A673 (cell line): Measurements from ENCODE around the gene VWA2. TPM values are rescaled to one million over a fixed set of nuclear protein-coding genes. Genes with fewer than 3 reads are reported as not detected.

Experiments used
- BruUV-seq: library from RNA; stranded (reverse); fragments of 400-500 nt; replicated peaks from 2 replicates; lab custom pipeline; 2021; lab: Mats Ljungman, UMichigan
- CTCF ChIA-PET: fragments of 300-600 bp; sonication (Branson Sonifier 250); formaldehyde crosslinking; loops from one replicate; lab custom pipeline; 2022; ENCODE audit warnings: antibody characterized with exemption; lab: Charles Lee
- POLR2A ChIA-PET: fragments of 300-600 bp; sonication (Branson Sonifier 250); formaldehyde crosslinking; loops from one replicate; lab custom pipeline; 2022; ENCODE audit warnings: antibody characterized with exemption; ENCODE audit not compliant: low non-redundant PET; lab: Charles Lee
- DNase-seq: peaks from one replicate; pipeline ENCODE4 v3.0.0-alpha.2; 2015; ENCODE audit warnings: low spot score
- H3K27ac ChIP-seq: fragments of 200-600 bp; sonication (generic); 2 replicates; pipeline ENCODE4 v1.5.1; 2016; ENCODE audit warnings: mixed run types, low read depth, mild to moderate bottlenecking, mixed read lengths, antibody characterized with exemption, low read length; ENCODE audit not compliant: poor library complexity, severe bottlenecking
- H3K27me3 ChIP-seq: fragments of 200-600 bp; sonication (generic); replicated peaks from 2 replicates; pipeline ENCODE4 v1.6.1; 2017; ENCODE audit warnings: mixed run types, low read depth, mild to moderate bottlenecking, mixed read lengths, antibody characterized with exemption, low read length; ENCODE audit not compliant: insufficient read depth, poor library complexity
- H3K36me3 ChIP-seq: fragments of 200-600 bp; sonication (generic); 2 replicates; pipeline ENCODE4 v1.6.1; 2016; ENCODE audit warnings: mixed run types, mild to moderate bottlenecking, mixed read lengths, antibody characterized with exemption, low read length; ENCODE audit not compliant: insufficient read depth, poor library complexity, severe bottlenecking
- H3K4me1 ChIP-seq: fragments of 200-600 bp; sonication (generic); 2 replicates; pipeline ENCODE4 v1.6.1; 2017; ENCODE audit warnings: mixed run types, mild to moderate bottlenecking, mixed read lengths, antibody characterized with exemption, low read length; ENCODE audit not compliant: insufficient read depth, poor library complexity, severe bottlenecking
- H3K4me3 ChIP-seq: fragments of 200-600 bp; sonication (generic); 2 replicates; pipeline ENCODE4 v1.5.1; 2016; ENCODE audit warnings: low read depth, mixed run types, mild to moderate bottlenecking, mixed read lengths, low read length; ENCODE audit not compliant: poor library complexity, severe bottlenecking
- H3K9me3 ChIP-seq: fragments of 200-600 bp; sonication (generic); 2 replicates; pipeline ENCODE4 v1.6.1; 2016; ENCODE audit warnings: mixed run types, low read depth, mild to moderate bottlenecking, mixed read lengths, antibody characterized with exemption, low read length; ENCODE audit not compliant: poor library complexity, severe bottlenecking
- EZH2 ChIP-seq: fragments of 200-600 bp; sonication (generic); IDR thresholded peaks from 2 replicates; pipeline ENCODE4 v1.6.1; 2017; ENCODE audit warnings: borderline replicate concordance, low read depth, mild to moderate bottlenecking, mixed read lengths, antibody characterized with exemption, low read length; ENCODE audit not compliant: poor library complexity, severe bottlenecking
- intact Hi-C: fragments of 100-400 bp; cut with micrococcal nuclease; formaldehyde crosslinking; loops from one replicate; pipeline ENCODE4 v1.10.0; 2022; ENCODE audit not compliant: unreplicated experiment
- total RNA-seq: library from RNA; stranded (reverse); gene quantifications from 2 replicates; pipeline ENCODE4 v1.2.3, GENCODE V29; 2021
- TF ChIP-seq, protein P1 (sequence below): fragments of 300-800, 200-600 bp; sonication (generic); conservative IDR thresholded peaks from 2 replicates; pipeline ENCODE4 v1.5.1; 2017; ENCODE audit warnings: low read depth, mild to moderate bottlenecking, antibody characterized with exemption, low read length, moderate library complexity, mixed read lengths

VWA2 gene
- total RNA-seq, 1 experiment from 2014 or later, result not detected

DNA sequence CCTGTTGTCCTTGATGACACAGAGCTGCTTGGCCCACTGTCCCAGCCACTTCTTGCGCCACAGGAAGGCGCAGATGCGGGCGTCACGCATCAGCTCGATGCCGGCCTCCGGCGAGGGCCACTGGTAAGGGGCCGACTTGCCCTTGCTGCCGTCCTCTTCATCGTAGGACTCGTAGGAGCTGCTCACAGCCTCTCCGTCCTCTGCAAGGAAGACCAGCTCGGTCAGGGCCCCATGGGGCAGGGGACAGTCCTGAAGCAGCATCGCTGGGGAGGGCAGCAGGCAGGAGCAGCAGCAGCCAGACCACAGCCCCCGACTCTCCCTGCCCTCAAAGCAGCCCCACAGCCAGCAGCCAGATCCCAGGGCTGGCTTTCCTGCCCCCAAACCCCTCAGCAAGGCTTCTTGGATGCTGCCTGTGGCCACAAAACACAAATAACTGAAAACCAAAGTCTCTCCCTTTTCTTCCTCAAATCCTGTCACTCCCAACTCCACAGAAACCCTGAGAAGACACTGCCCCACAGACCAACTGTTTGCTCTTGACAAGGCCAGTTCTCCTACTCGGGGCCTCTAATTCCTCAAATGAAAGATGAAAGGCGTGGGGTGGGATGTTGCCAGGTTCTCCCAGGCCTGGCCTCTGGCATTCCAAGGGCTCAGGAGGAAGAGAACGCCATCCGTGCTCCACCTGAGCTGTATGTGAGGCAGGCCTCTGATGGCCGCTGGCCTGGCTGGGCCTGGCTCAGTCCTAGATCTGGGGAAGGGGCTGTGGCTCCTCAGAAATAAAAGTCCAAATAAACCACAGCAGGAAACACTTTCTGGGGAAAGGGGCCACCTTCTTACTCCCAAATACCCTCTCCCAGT is 76.7 kb downstream of the VWA2 start:
- TF ChIP-seq, protein P1, sequence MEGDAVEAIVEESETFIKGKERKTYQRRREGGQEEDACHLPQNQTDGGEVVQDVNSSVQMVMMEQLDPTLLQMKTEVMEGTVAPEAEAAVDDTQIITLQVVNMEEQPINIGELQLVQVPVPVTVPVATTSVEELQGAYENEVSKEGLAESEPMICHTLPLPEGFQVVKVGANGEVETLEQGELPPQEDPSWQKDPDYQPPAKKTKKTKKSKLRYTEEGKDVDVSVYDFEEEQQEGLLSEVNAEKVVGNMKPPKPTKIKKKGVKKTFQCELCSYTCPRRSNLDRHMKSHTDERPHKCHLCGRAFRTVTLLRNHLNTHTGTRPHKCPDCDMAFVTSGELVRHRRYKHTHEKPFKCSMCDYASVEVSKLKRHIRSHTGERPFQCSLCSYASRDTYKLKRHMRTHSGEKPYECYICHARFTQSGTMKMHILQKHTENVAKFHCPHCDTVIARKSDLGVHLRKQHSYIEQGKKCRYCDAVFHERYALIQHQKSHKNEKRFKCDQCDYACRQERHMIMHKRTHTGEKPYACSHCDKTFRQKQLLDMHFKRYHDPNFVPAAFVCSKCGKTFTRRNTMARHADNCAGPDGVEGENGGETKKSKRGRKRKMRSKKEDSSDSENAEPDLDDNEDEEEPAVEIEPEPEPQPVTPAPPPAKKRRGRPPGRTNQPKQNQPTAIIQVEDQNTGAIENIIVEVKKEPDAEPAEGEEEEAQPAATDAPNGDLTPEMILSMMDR, result no peak
- no peak for TF ChIP-seq EZH2

DNA sequence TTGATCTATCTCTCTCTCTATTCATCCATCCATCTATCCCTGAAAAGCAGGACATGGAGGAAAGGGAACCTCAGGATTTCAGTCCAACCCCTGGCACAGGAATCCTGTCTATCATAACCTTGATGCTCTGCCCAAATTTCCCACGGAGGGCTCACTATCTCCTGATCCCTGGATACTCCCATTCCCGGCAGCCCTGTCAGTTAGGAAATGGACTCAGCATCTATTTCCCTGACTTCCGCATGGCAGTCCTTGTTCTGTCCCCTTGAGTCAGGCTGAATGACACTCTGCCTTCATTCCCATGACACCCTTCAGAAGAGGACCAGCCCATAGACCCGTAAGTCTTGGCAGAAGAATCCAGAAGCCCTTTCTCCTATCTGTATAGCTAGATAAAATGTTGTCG is 77.7 kb downstream of the VWA2 start:
- Histone ChIP-seq H3K27ac (no peak overlapping the region), H3K4me1 (no peaks in the 10 kb centered on the region), H3K27me3 (no peaks in the 10 kb centered on the region), H3K4me3 (no peak overlapping the region), H3K9me3 (no peaks in the 10 kb centered on the region), H3K36me3 (no peaks in the 10 kb centered on the region)
- TF ChIP-seq, protein P1, result no peak
- no peak for TF ChIP-seq EZH2
- ChIA-PET POLR2A (no interaction called here), CTCF (no interaction called here)
- intact Hi-C loops, result no loop called here
- no peak for DNase-seq
- no TSS peak for BruUV-seq

More for the DNA sequence above, 76.7 kb downstream of the VWA2 start:
- H3K4me1 ChIP-seq, result no peaks in the 10 kb centered on the region
- no peaks in the 10 kb centered on the region for H3K36me3 ChIP-seq
- no peak for DNase-seq
- H3K27ac ChIP-seq, result no peak overlapping the region
- ChIA-PET CTCF (no interaction called here), POLR2A (no interaction called here)
- intact Hi-C loops, result no loop called here
- H3K4me3 ChIP-seq, result no peak overlapping the region
- H3K9me3 ChIP-seq, result no peaks in the 10 kb centered on the region
- BruUV-seq, result no TSS peak
- H3K27me3 ChIP-seq, result no peaks in the 10 kb centered on the region

DNA sequence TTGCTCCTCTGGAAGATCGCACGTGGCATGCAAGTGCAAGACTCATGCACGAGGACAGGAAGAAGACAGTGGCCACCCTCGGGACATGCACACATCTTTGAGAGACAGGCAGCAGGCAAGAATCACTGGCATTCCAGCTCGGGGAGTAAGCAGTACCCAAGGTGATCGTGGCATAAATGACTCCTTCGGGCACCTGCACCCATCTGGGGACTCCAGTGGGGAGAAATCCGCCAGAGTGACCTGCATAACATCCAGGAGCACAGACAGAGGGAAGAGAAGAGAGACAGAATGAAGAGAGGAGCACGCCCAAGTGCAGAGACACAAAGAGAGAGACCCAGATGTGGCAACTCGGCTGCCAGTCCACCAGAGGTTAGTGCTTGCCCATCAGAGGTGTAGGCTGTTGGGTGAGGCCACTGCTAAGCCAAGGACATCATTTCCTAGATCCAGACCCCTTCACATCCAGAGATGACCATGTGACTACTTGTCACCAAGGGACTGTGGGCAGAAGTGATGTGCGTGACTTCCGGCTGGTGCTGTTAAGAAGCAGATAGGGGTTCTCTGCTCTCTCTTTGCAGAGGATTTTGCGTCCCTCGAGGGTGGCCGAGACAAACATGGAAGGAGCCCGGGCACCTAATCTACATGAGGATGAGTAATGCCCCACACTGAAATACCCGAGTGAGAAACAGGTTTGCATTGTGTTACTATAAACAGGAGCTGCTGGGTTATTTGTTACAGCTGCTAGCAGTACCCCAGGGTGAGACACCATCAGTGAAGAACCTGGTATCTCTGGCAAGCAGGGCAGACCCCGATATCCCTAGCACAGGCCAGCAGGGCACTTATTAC is 80.6 kb downstream of the VWA2 start:
- H3K27me3 ChIP-seq, result no peaks in the 10 kb centered on the region
- BruUV-seq, result no TSS peak
- ChIA-PET CTCF (no interaction called here), POLR2A (no interaction called here)
- H3K36me3 ChIP-seq, result no peaks in the 10 kb centered on the region
- TF ChIP-seq, protein P1, result no peak
- TF ChIP-seq EZH2, result no peak
- no peak overlapping the region for H3K27ac ChIP-seq
- H3K4me3 ChIP-seq, result no peak overlapping the region
- DNase-seq, result no peak
- intact Hi-C loops, result no loop called here
- H3K9me3 ChIP-seq, result no peaks in the 10 kb centered on the region
- H3K4me1 ChIP-seq, result no peaks in the 10 kb centered on the region
